Measurements from ENCODE around the gene PTCHD1. TPM values are rescaled to one million over a fixed set of nuclear protein-coding genes. Genes with fewer than 3 reads are reported as not detected.

Gene PTCHD1
- polyA plus RNA-seq, 2 of the 4 experiments (the other 2 are of a cell fraction), result not detected

GRCh38 chrX:23341452-23341851 is 6.8 kb downstream of the PTCHD1 start:
- Histone ChIP-seq H3K4me2 (no peak overlapping the region), H3K4me3 (no peak overlapping the region), H3K27ac (no peak overlapping the region), H3K4me1 (no peaks in the 10 kb centered on the region), H3K9me3 (no peaks in the 10 kb centered on the region)
- no peak for DNase-seq (ENCODE audit: low read depth in 1 of 2, low spot score in 1 of 2)
- TF ChIP-seq CHD4 (IDR thresholded peaks at IDR 0.05; ENCODE audit: borderline replicate concordance) (no peak), HMGXB4 (CRISPR knock-in tag; IDR thresholded peaks at IDR 0.05; ENCODE audit: borderline replicate concordance) (no peak), HOXB5 (CRISPR knock-in tag; IDR thresholded peaks at IDR 0.05) (no peak), KDM5A (IDR thresholded peaks at IDR 0.05) (no peak), BHLHE40 (IDR thresholded peaks at IDR 0.05; ENCODE audit: low read depth, low read length) (no peak), USF2 (IDR thresholded peaks at IDR 0.05) (no peak), NR3C1 (IDR thresholded peaks at IDR 0.05) (no peak), HOXB13 (CRISPR knock-in tag; IDR thresholded peaks at IDR 0.05; ENCODE audit: low read depth) (no peak), EHMT2 (IDR thresholded peaks at IDR 0.05; ENCODE audit: low read depth) (no peak), NPAS2 (CRISPR knock-in tag; IDR thresholded peaks at IDR 0.05; ENCODE audit: borderline replicate concordance) (no peak), ZSCAN20 (CRISPR knock-in tag; IDR thresholded peaks at IDR 0.05) (no peak), E2F6 (IDR thresholded peaks at IDR 0.05; ENCODE audit: borderline replicate concordance, low read depth) (no peak), SREBF2 (IDR thresholded peaks at IDR 0.05) (no peak), RNF2 (IDR thresholded peaks at IDR 0.05; ENCODE audit: borderline replicate concordance, low read depth) (no peak), POLR2AphosphoS2 (conservative IDR thresholded peaks at IDR 0.05; ENCODE audit: low read length) (no peak), MAZ (IDR thresholded peaks at IDR 0.05; ENCODE audit: borderline replicate concordance, low read depth, low read length) (no peak)
- no peak for ATAC-seq
- peak; percentile 49 for FAIRE-seq
- ChIA-PET POLR2A (no interaction called here), CTCF (no interaction called here)
- 25% methylated on average over 6 of the region's 6 CpGs for WGBS (ENCODE audit: missing lambda C conversion rate)

- H3K4me2 ChIP-seq, result no peak overlapping the region
- POLR2A ChIA-PET, result no interaction called here
- DNase-seq (ENCODE audit: low read depth in 1 of 2, low spot score in 1 of 2) (no peak), FAIRE-seq (no peak), ATAC-seq (no peak)
- no peak for TF ChIP-seq FOSL2 (IDR thresholded peaks at IDR 0.05)
- no peak for TF ChIP-seq FOSL2 (CRISPR knock-in tag; IDR thresholded peaks at IDR 0.05)
- no peak for TF ChIP-seq NPAS2 (CRISPR knock-in tag; IDR thresholded peaks at IDR 0.05; ENCODE audit: borderline replicate concordance)
- TF ChIP-seq NFE2L2 (conservative IDR thresholded peaks at IDR 0.05; ENCODE audit: low read length), result no peak
- TF ChIP-seq ESRRA (IDR thresholded peaks at IDR 0.05; ENCODE audit: borderline replicate concordance, low read length), result no peak
- no peak for TF ChIP-seq FOXS1 (CRISPR knock-in tag; IDR thresholded peaks at IDR 0.05)
- TF ChIP-seq KDM5A (IDR thresholded peaks at IDR 0.05), result no peak
- TF ChIP-seq CBX8 (IDR thresholded peaks at IDR 0.05), result no peak
- no peaks in the 10 kb centered on the region for H3K4me1 ChIP-seq
- WGBS (ENCODE audit: missing lambda C conversion rate), result 0% methylated on average over 2 of the region's 5 CpGs
- H3K27ac ChIP-seq, result no peak overlapping the region
- H3K4me3 ChIP-seq, result no peak overlapping the region
- H3K9me3 ChIP-seq, result no peaks in the 10 kb centered on the region
- CTCF ChIA-PET, result no interaction called here
Measured at GRCh38 chrX:23344238-23344903, 9.7 kb downstream of the PTCHD1 start.

- no peak for DNase-seq (ENCODE audit: low read depth in 1 of 2, low spot score in 1 of 2)
- no peak for ATAC-seq
- ChIA-PET CTCF (no interaction called here), POLR2A (no interaction called here)
- no peak for FAIRE-seq
- WGBS (ENCODE audit: missing lambda C conversion rate), result 5% methylated on average over 2 of the region's 2 CpGs
- Histone ChIP-seq H3K4me2 (no peak overlapping the region), H3K4me3 (no peak overlapping the region), H3K4me1 (no peaks in the 10 kb centered on the region), H3K9me3 (no peaks in the 10 kb centered on the region), H3K27ac (no peak overlapping the region)
- TF ChIP-seq JUN (IDR thresholded peaks at IDR 0.05) (no peak), POLR2A (IDR thresholded peaks at IDR 0.05; ENCODE audit: low read length) (no peak), CHD4 (IDR thresholded peaks at IDR 0.05; ENCODE audit: borderline replicate concordance) (no peak), KDM1A (IDR thresholded peaks at IDR 0.05; ENCODE audit: low read depth) (no peak), SMC3 (IDR thresholded peaks at IDR 0.05) (no peak), HEYL (CRISPR knock-in tag; IDR thresholded peaks at IDR 0.05) (no peak), CBX2 (IDR thresholded peaks at IDR 0.05; ENCODE audit: borderline replicate concordance, low read depth) (no peak), SREBF2 (IDR thresholded peaks at IDR 0.05) (no peak), ZNF302 (CRISPR knock-in tag; IDR thresholded peaks at IDR 0.05) (no peak)
Measured at GRCh38 chrX:23344904-23345271, 10.2 kb downstream of the PTCHD1 start.
